ENCODE results near the gene RPS24.

The RPS24 gene

DNA sequence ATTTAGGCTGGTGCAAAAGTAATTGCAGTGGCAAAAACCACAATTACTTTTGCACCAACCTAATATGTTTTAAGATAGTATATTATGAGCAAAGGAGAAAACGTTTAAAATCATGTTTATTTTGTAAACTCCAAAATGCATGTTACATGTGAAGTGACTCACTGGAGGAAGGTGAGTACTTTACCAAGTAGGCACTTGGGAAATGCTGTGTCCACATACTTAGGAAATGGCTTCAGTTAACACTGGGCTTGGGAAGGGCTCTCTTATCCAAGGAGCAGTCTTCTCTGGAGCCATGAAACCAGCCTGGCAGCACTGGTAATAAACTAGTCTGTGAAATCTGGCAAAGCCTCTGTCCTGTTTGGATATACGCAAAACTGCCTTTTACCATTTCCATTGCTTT, 4.4 kb downstream of the RPS24 start:
- H3K4me3 ChIP-seq (ENCODE audit: low read depth, low read length) = no peak overlapping the region
- H3K27ac ChIP-seq = no peak overlapping the region
- no peaks in the 10 kb centered on the region for H3K27me3 ChIP-seq (replicated peaks)
- no peak for DNase-seq
- peaks cover 78% of the 10 kb centered on the region for H3K36me3 ChIP-seq (replicated peaks)
- in situ Hi-C loops (cut with HindIII; ENCODE audit: low pct_ligation_motif_present, low sequenced_read_pairs) = no loop called here
- TF ChIP-seq, protein P1, sequence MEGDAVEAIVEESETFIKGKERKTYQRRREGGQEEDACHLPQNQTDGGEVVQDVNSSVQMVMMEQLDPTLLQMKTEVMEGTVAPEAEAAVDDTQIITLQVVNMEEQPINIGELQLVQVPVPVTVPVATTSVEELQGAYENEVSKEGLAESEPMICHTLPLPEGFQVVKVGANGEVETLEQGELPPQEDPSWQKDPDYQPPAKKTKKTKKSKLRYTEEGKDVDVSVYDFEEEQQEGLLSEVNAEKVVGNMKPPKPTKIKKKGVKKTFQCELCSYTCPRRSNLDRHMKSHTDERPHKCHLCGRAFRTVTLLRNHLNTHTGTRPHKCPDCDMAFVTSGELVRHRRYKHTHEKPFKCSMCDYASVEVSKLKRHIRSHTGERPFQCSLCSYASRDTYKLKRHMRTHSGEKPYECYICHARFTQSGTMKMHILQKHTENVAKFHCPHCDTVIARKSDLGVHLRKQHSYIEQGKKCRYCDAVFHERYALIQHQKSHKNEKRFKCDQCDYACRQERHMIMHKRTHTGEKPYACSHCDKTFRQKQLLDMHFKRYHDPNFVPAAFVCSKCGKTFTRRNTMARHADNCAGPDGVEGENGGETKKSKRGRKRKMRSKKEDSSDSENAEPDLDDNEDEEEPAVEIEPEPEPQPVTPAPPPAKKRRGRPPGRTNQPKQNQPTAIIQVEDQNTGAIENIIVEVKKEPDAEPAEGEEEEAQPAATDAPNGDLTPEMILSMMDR (IDR thresholded peaks at IDR 0.05; ENCODE audit: low read depth, low read length, missing control alignments) = no peak

DNA sequence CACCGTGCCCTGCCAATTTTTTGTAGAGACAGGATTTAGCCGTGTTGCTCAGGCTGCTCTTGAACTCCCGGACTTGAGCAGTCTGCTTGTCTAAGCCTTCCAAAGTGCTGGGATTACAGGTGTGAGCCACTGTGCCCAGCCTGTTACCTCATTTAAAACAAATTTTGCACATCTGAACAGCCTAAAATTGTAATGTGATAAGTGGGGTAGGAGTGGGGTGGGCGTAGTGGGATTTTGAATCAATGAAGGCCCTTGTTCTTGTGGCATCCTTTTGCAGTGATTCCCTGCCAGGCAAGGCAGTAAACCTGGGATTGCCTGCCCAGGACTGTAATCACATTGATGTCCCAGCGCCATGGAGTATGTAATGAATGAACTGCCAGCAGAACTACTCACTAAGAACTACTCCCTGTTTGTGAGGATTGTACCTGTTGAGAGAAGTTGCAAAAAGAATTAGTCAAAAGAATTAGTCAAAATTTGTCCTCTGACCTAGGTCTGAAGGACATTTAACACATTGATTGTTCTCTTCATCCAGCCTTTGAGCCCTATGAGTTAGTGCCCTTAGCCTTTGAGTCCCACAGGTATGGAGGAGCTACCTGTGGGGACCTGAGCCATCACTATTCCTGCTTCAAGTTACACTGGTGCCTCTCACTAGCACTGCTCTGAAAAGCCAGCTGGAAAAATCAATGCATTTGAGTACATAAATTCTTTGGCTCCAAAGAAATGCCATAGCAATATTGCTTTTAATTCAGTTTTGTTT, 5.3 kb downstream of the RPS24 start:
- TF ChIP-seq, protein P1 (IDR thresholded peaks at IDR 0.05; ENCODE audit: low read depth, low read length, missing control alignments) = no peak
- H3K27me3 ChIP-seq (replicated peaks) = no peaks in the 10 kb centered on the region
- no peak overlapping the region for H3K4me3 ChIP-seq (ENCODE audit: low read depth, low read length)
- DNase-seq = no peak
- H3K27ac ChIP-seq = no peak overlapping the region
- H3K36me3 ChIP-seq (replicated peaks) = peaks cover 79% of the 10 kb centered on the region
- in situ Hi-C loops (cut with HindIII; ENCODE audit: low pct_ligation_motif_present, low sequenced_read_pairs) = no loop called here

DNA sequence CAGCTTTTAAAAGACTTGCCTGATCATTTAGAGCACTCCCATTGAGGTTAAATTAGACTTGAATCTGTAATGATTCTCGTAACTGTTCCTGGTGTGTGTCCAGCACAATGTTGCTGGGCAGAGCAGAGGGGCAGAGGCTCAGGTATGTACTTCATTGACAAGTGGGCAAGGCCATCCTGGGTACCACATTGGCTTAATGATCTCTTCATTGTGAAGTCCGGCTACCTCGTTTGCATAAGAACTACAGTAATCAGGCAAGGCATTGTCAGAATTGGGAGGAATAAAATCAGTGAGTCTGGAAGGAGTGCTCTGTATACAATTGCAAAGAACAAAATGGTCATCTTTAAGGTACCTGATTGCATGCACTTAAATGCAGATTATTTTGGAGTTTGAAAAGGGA, 6.1 kb downstream of the RPS24 start:
- H3K36me3 ChIP-seq (replicated peaks) = peaks cover 79% of the 10 kb centered on the region
- DNase-seq = no peak
- no peak overlapping the region for H3K4me3 ChIP-seq (ENCODE audit: low read depth, low read length)
- H3K27ac ChIP-seq = no peak overlapping the region
- H3K27me3 ChIP-seq (replicated peaks) = no peaks in the 10 kb centered on the region
- in situ Hi-C loops (cut with HindIII; ENCODE audit: low pct_ligation_motif_present, low sequenced_read_pairs) = no loop called here
- TF ChIP-seq, protein P1 (IDR thresholded peaks at IDR 0.05; ENCODE audit: low read depth, low read length, missing control alignments) = no peak

DNA sequence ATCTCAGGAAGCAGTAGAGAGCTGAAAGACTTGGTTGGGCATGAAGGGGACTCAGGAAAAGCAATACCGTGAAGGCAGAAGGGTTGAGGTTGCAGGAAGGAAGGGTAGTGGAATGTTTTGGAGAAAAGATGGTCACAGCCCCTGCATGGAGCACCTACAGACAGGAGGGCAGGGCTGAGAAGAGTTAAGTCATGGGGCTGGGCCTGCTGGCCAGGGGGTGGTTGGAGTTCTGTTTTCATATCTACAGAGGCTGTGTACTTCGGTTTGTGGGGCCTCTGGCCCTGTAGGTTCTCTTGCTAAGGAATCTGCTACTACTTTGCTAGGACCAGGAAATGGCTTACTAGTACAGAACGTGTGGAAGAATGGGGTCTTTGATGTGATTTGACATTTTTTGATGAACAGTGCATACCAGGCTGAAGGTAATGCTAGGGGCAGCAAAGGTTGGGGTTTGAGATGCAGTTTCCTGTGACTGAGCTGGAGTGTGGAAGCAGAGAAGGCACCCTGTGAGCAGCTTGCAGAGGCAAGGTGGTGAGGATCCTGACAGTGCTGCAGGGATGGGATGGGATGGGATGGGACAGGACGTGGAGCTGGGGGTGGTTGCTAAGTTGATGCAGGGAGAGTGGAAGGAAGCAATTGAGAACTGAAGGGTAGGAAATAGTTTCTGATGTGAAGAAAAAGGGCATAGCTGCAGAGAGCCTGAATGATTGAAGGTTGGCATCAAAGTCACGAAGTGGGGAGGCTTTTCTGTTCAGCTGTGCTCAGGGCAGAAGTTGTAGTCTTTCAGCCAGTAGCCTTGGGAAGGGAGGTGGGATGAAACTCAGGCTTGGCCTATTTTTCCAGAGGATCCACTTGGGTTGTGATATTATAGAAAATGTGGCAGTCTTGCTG, 7.8 kb downstream of the RPS24 start:
- TF ChIP-seq, protein P1 (IDR thresholded peaks at IDR 0.05; ENCODE audit: low read depth, low read length, missing control alignments) = no peak
- peaks cover 64% of the 10 kb centered on the region for H3K36me3 ChIP-seq (replicated peaks)

DNA sequence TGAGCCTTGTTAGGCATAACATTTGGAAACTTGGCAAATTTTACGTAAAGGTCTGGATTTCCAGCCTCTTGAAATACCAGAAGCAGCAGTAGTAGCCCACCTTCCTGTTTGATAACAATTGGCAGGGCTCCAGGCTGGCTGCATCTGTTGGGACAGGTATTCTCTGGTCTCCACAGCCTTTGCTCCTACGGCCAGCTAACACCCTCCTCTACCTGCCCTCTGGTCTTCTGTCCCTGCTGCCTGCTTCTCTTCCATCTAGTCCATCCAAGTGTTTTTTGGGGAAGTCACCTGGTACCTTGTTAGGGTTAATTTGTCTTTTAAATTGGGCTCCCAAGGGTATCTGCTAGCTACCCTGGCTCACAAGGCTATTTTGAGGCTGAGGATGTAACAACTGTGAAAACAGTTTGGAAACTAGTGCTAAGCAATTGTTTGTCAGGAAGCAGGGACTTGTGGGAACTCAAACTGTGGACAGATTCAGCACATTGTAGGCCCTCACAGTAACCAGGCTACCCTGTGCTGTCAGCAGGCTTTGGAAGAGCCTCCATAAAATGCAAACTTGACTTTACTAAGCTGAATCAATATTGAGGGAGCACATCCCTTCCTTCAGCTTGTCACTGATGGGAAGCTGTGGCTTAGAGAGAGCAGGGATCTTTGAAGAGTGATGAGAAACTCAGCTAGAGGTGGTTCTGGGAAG, 8.5 kb downstream of the RPS24 start:
- TF ChIP-seq, protein P1 (IDR thresholded peaks at IDR 0.05; ENCODE audit: low read depth, low read length, missing control alignments) = no peak
- H3K4me3 ChIP-seq (ENCODE audit: low read depth, low read length) = no peak overlapping the region
- H3K27ac ChIP-seq = no peak overlapping the region
- H3K36me3 ChIP-seq (replicated peaks) = peaks cover 57% of the 10 kb centered on the region
- in situ Hi-C loops (cut with HindIII; ENCODE audit: low pct_ligation_motif_present, low sequenced_read_pairs) = no loop called here
- no peak for DNase-seq
- H3K27me3 ChIP-seq (replicated peaks) = no peaks in the 10 kb centered on the region

More for the DNA sequence above, 7.8 kb downstream of the RPS24 start:
- Histone ChIP-seq H3K27me3 (replicated peaks) (no peaks in the 10 kb centered on the region), H3K4me3 (ENCODE audit: low read depth, low read length) (no peak overlapping the region), H3K27ac (no peak overlapping the region)
- no peak for DNase-seq
- in situ Hi-C loops (cut with HindIII; ENCODE audit: low pct_ligation_motif_present, low sequenced_read_pairs) = no loop called here
